Breast epithelium (tissue), 4 donors: ENCODE measurements around the gene PLA2G5. TPM values are rescaled to one million over a fixed set of nuclear protein-coding genes. Genes with fewer than 3 reads are reported as not detected.

Experiments
- DNase-seq, 2 donors: peaks; one replicate each; pipeline ENCODE4 v3.0.0-alpha.2; 2019; ENCODE audit warnings: low spot score in 2 of 2
- H3K27ac ChIP-seq, 2 donors: fragments of 200-600 bp; sonication (generic) in 1 of 2; one replicate each; pipeline ENCODE4 v1.5.1; 2016 to 2019; ENCODE audit warnings: mild to moderate bottlenecking in 1 of 2
- H3K27me3 ChIP-seq, 2 donors: fragments of 200-600 bp; sonication (generic) in 1 of 2; one replicate each; pipeline versions ENCODE4 v1.5.1 to v1.6.0; 2017 to 2019; ENCODE audit warnings: control low read depth in 1 of 2, mild to moderate bottlenecking in 1 of 2
- H3K36me3 ChIP-seq: fragments of 200-600 bp; one replicate; pipeline ENCODE4 v1.5.1; 2019
- H3K4me1 ChIP-seq, 2 donors: fragments of 200-600 bp; sonication (generic); one replicate each; pipeline ENCODE4 v1.5.1; 2016 to 2019; ENCODE audit warnings: control low read depth in 1 of 2
- H3K4me3 ChIP-seq, 3 donors: fragments of 200-600 bp; sonication (generic); 1 replicate in 2 of 3; 2 replicates in 1 of 3; pipeline ENCODE4 v1.5.1; 2016 to 2019; ENCODE audit warnings: mild to moderate bottlenecking in 3 of 3, moderate library complexity in 2 of 3
- H3K9me3 ChIP-seq, 2 donors: fragments of 200-600 bp; sonication (generic) in 1 of 2; one replicate each; pipeline ENCODE4 v1.5.1; 2016 to 2019; ENCODE audit warnings: control low read depth in 1 of 2
- POLR2A ChIP-seq: fragments of 450-650 bp; IDR thresholded peaks from one replicate; pipeline ENCODE4 v1.6.1; 2016; ENCODE audit warnings: antibody characterized with exemption, mild to moderate bottlenecking, moderate library complexity
- POLR2AphosphoS5 ChIP-seq, 3 donors: sonication (generic); formaldehyde crosslinking; IDR thresholded peaks; one replicate each; pipeline ENCODE4 v1.6.1; 2017; ENCODE audit warnings: antibody characterized with exemption in 3 of 3
- intact Hi-C: fragments of 100-400 bp; cut with DNase I; formaldehyde crosslinking; loops from one replicate; pipeline ENCODE4 v1.15.1; 2023; ENCODE audit warnings: low total_unique reads
- total RNA-seq, 3 donors: library from RNA; depleted of rRNA; stranded (reverse); fragments of >200 nt; gene quantifications; one replicate each; pipeline ENCODE4 v1.1.0, GENCODE V29; 2016
- TF ChIP-seq, protein P1 (sequence below), 3 donors: fragments of 450-650 bp; IDR thresholded peaks; one replicate each; pipeline ENCODE4 v1.5.1; 2016 to 2017; ENCODE audit warnings: antibody characterized with exemption in 3 of 3, mild to moderate bottlenecking in 3 of 3, moderate library complexity in 3 of 3

The PLA2G5 gene
- total RNA-seq, 3 donors from 2014 or later, result 0.88 to 9.4 (median 1.3) TPM

DNA sequence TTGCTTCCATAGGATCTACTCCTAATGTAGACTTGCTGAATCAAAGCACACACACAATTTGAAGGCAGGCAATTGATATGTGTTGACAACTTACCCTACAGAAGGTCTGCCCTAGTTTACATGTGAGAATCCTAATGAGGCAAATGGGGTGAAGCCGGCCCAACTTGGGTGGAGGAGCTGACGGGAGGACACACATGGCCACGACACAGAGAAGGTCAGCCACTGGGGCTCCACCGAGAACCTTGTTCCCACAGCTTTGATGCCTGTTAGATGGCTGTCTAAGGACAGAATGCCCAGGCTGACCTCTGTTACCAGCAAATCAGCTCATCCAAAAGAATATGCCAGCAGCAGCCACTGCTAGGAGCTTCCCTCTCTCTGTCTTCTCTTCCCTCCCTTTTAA lies 50.8 kb downstream of the PLA2G5 start:
- H3K9me3 ChIP-seq, result no peaks in the 10 kb centered on the region
- H3K4me1 ChIP-seq, result peaks cover 0 to 4% of the 10 kb centered on the region in 2 donors
- H3K27ac ChIP-seq, result no peak overlapping the region
- TF ChIP-seq POLR2AphosphoS5 (IDR thresholded peaks at IDR 0.05) (no peak), POLR2A (no peak)
- TF ChIP-seq, protein P1, sequence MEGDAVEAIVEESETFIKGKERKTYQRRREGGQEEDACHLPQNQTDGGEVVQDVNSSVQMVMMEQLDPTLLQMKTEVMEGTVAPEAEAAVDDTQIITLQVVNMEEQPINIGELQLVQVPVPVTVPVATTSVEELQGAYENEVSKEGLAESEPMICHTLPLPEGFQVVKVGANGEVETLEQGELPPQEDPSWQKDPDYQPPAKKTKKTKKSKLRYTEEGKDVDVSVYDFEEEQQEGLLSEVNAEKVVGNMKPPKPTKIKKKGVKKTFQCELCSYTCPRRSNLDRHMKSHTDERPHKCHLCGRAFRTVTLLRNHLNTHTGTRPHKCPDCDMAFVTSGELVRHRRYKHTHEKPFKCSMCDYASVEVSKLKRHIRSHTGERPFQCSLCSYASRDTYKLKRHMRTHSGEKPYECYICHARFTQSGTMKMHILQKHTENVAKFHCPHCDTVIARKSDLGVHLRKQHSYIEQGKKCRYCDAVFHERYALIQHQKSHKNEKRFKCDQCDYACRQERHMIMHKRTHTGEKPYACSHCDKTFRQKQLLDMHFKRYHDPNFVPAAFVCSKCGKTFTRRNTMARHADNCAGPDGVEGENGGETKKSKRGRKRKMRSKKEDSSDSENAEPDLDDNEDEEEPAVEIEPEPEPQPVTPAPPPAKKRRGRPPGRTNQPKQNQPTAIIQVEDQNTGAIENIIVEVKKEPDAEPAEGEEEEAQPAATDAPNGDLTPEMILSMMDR (IDR thresholded peaks at IDR 0.05), result no peak
- intact Hi-C loops, result no loop called here
- DNase-seq, result no peak
- H3K36me3 ChIP-seq, result no peaks in the 10 kb centered on the region
- no peak overlapping the region for H3K4me3 ChIP-seq
- no peaks in the 10 kb centered on the region for H3K27me3 ChIP-seq

DNA sequence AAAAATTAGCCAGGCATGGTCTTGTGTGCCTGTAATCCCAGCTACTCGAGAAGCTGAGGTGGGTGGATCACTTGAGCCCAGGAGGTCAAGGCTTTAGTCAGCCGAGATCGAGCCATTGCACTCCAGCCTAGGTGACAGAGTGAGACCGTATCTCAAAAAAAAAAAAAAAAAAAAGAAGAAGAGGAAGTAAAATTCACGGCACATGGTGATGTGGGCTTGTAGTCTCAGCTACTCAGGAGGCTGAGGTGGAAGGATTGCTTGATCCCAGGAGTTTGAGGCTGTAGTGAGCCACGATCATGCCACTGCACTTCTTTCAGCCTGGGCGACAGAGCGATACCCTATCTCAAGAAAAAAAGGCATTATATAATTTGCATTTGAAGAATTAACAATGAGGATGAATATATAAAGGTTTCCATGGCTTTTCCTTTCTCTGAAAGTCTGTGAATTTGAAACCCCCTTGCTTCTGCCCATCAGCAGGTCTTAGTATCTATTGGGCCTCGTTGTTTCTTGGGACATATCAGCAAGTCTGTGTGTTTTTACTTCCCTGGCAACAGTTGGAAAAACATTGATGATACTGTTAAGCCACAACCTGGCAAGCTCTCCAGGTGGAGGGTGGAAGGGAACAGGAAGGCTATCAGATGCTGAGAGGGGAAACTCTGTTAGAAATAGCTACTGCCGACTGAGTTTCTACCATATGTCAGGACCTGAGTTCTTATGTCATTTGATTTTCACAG lies 53.9 kb downstream of the PLA2G5 start:
- intact Hi-C loops, result no loop called here
- Histone ChIP-seq H3K4me3 (no peak overlapping the region), H3K4me1 (peaks cover 0 to 4% of the 10 kb centered on the region in 2 donors), H3K27ac (peak overlapping the region in 1 of 2 donors; percentile 22), H3K9me3 (no peaks in the 10 kb centered on the region), H3K36me3 (no peaks in the 10 kb centered on the region), H3K27me3 (no peaks in the 10 kb centered on the region)
- no peak for DNase-seq
- no peak for TF ChIP-seq POLR2AphosphoS5 (IDR thresholded peaks at IDR 0.05)
- no peak for TF ChIP-seq POLR2A
- TF ChIP-seq, protein P1 (IDR thresholded peaks at IDR 0.05), result no peak

DNA sequence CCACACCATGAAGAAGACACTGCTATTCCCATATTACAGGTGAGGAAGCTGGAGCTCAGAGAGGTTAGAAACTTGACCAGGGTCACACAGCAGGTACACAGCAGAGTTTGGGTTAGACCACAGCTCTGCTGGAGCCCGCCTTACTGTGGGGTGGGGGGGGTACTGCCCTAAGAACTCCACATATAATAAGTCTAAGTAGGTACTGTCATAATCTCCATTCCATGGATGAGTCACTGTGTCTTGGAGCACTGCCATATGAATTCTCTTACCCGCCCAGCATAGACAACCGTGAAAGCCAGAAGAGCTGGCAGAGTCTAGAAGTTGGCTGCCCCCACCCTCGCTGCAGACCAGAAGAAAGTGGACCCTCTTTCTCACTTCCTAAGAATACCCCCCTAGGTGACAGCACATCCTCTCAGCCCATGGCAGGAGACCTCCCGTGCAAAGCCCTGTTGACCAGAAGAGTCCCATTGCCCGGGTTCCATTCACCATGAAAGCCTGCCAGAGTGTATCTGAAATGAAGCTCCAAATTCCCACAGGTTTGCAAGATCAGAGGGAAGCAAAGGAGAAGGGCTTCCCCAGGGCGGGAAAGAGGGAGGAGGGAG lies 54.6 kb downstream of the PLA2G5 start:
- DNase-seq, result peak; percentile 42 to 50
- intact Hi-C loops, result no loop called here

GRCh38 chr1:20125100-20125499 lies 55.1 kb downstream of the PLA2G5 start:
- Histone ChIP-seq H3K4me3 (no peak overlapping the region), H3K27ac (no peak overlapping the region), H3K9me3 (peaks cover 0 to under 1% of the 10 kb centered on the region in 2 donors), H3K36me3 (no peaks in the 10 kb centered on the region), H3K4me1 (peaks cover 0 to 4% of the 10 kb centered on the region in 2 donors), H3K27me3 (no peaks in the 10 kb centered on the region)
- intact Hi-C loops, result no loop called here
- TF ChIP-seq, protein P1 (IDR thresholded peaks at IDR 0.05), result no peak
- TF ChIP-seq POLR2AphosphoS5 (IDR thresholded peaks at IDR 0.05), result no peak
- TF ChIP-seq POLR2A, result no peak
- no peak for DNase-seq

More for the DNA sequence above, 54.6 kb downstream of the PLA2G5 start:
- Histone ChIP-seq H3K27me3 (no peaks in the 10 kb centered on the region), H3K4me3 (no peak overlapping the region), H3K9me3 (no peaks in the 10 kb centered on the region), H3K4me1 (peaks cover 0 to 4% of the 10 kb centered on the region in 2 donors), H3K27ac (peak overlapping the region in 1 of 2 donors; percentile 22), H3K36me3 (no peaks in the 10 kb centered on the region)
- TF ChIP-seq, protein P1 (IDR thresholded peaks at IDR 0.05), result no peak
- no peak for TF ChIP-seq POLR2A
- TF ChIP-seq POLR2AphosphoS5 (IDR thresholded peaks at IDR 0.05), result no peak
